Keratinocyte (primary cell): ENCODE measurements around the gene RBPJL. TPM values are rescaled to one million over a fixed set of nuclear protein-coding genes. Genes with fewer than 3 reads are reported as not detected.

Experiments
- DNase-seq: peaks from one replicate; pipeline ENCODE4 v3.0.0-alpha.2; 2011; ENCODE audit warnings: low read depth, missing footprints, low spot score
- FAIRE-seq: peaks from 2 replicates; lab custom pipeline; 2011; peaks lifted over from hg19 to GRCh38; lab: Jason Lieb, UNC
- H2AFZ ChIP-seq: 2 replicates; pipeline ENCODE4 v1.6.0; 2012; ENCODE audit warnings: low read length, control low read depth, inconsistent platforms; ENCODE audit not compliant: control insufficient read depth
- H3K27ac ChIP-seq: 2 replicates; pipeline ENCODE4 v1.5.1; 2011; ENCODE audit warnings: low read length; ENCODE audit not compliant: control insufficient read depth, insufficient read depth
- H3K27me3 ChIP-seq: 3 replicates; pipeline ENCODE4 v1.6.0; 2011; ENCODE audit warnings: low read length; ENCODE audit not compliant: control insufficient read depth, insufficient read depth; ENCODE audit errors: extremely low read depth
- H3K36me3 ChIP-seq, 2 experiments: 2 replicates in 1 of 2; 3 replicates in 1 of 2; pipeline ENCODE4 v1.5.1; 2011; ENCODE audit warnings: low read length in 2 of 2, mild to moderate bottlenecking in 1 of 2; ENCODE audit not compliant: control insufficient read depth in 2 of 2, insufficient read depth in 2 of 2; ENCODE audit errors: extremely low read depth in 1 of 2
- H3K4me1 ChIP-seq: 3 replicates; pipeline ENCODE4 v1.5.1; 2011; ENCODE audit warnings: low read length; ENCODE audit not compliant: control insufficient read depth, insufficient read depth; ENCODE audit errors: extremely low read depth
- H3K4me2 ChIP-seq: 3 replicates; pipeline ENCODE4 v1.6.0; 2011; ENCODE audit warnings: low read depth, low read length; ENCODE audit not compliant: control insufficient read depth, insufficient read depth; ENCODE audit errors: extremely low read depth
- H3K4me3 ChIP-seq, 3 experiments: fragments of 200-600 bp in 1 of 3; sonication (generic) in 1 of 3; 2 replicates in 2 of 3; 3 replicates in 1 of 3; pipeline ENCODE4 v1.5.1; 2011 to 2016; ENCODE audit warnings: low read length in 3 of 3, mild to moderate bottlenecking in 3 of 3, control low read depth in 2 of 3, inconsistent platforms in 1 of 3, low read depth in 1 of 3, mixed read lengths in 1 of 3, mixed run types in 1 of 3, moderate library complexity in 1 of 3; ENCODE audit not compliant: control insufficient read depth in 2 of 3, insufficient read depth in 2 of 3; ENCODE audit errors: extremely low read depth in 1 of 3
- H3K79me2 ChIP-seq: 2 replicates; pipeline ENCODE4 v1.6.0; 2012; ENCODE audit warnings: low read length; ENCODE audit not compliant: control insufficient read depth, insufficient read depth
- H3K9ac ChIP-seq: 3 replicates; pipeline ENCODE4 v1.6.0; 2011; ENCODE audit warnings: low read length; ENCODE audit not compliant: control insufficient read depth, insufficient read depth; ENCODE audit errors: extremely low read depth
- H3K9me1 ChIP-seq: 3 replicates; pipeline ENCODE4 v1.6.0; 2011; ENCODE audit warnings: low read length; ENCODE audit not compliant: control insufficient read depth, insufficient read depth; ENCODE audit errors: extremely low read depth
- H3K9me3 ChIP-seq: 2 replicates; pipeline ENCODE4 v1.5.1; 2012; ENCODE audit warnings: low read depth, low read length; ENCODE audit not compliant: control insufficient read depth
- H4K20me1 ChIP-seq: 3 replicates; pipeline ENCODE4 v1.6.0; 2011; ENCODE audit warnings: low read length; ENCODE audit not compliant: control insufficient read depth, insufficient read depth; ENCODE audit errors: extremely low read depth
- CTCF ChIP-seq, 3 experiments: IDR thresholded peaks in 1 of 3; conservative IDR thresholded peaks in 1 of 3; optimal IDR thresholded peaks in 1 of 3; 2 replicates in 2 of 3; 3 replicates in 1 of 3; pipeline versions ENCODE3 to v1.5.1; 2011; ENCODE audit warnings: low read length in 3 of 3, mild to moderate bottlenecking in 3 of 3, moderate library complexity in 2 of 3, control low read depth in 1 of 3, inconsistent platforms in 1 of 3; ENCODE audit not compliant: insufficient read depth in 2 of 3; ENCODE audit errors: extremely low read depth in 1 of 3
- EZH2 ChIP-seq: IDR thresholded peaks from one replicate; pipeline ENCODE4 v1.6.1; 2012; ENCODE audit warnings: inconsistent platforms, mild to moderate bottlenecking, low read length, moderate library complexity
- dilution Hi-C: fragments of 300-500 bp; cut with MboI; formaldehyde crosslinking; loops from one replicate; pipeline ENCODE4 v1.7.0; 2020; ENCODE audit warnings: low sequenced_read_pairs; ENCODE audit not compliant: extremely low pct_ligation_motif_present
- polyA plus RNA-seq, 5 experiments: library from polyadenylated mRNA; depleted of rRNA in 3 of 5; stranded (reverse) in 3 of 5; stranded (forward) in 1 of 5; unstranded in 1 of 5; fragments of >200 nt; gene quantifications; 1 replicate in 1 of 5; 2 replicates in 3 of 5; 3 replicates in 1 of 5; pipeline versions ENCODE4 v1.2.1 to v1.2.3, GENCODE V29; 2011 to 2012; ENCODE audit warnings: missing spikeins in 2 of 5, low read depth in 1 of 5, low replicate concordance in 1 of 5

The RBPJL gene
- polyA plus RNA-seq, 1 donor (not counting 4 experiments of a cell fraction or from before 2014, with no cell fraction given), result not detected

- Histone ChIP-seq H3K36me3 (peaks cover 49 to 62% of the 10 kb centered on the region in 2 experiments), H3K9me1 (no peaks in the 10 kb centered on the region), H3K79me2 (peaks cover 22% of the 10 kb centered on the region), H3K4me3 (no peak overlapping the region), H3K27me3 (no peaks in the 10 kb centered on the region), H4K20me1 (peaks cover 2% of the 10 kb centered on the region), H3K4me1 (no peaks in the 10 kb centered on the region), H3K4me2 (no peak overlapping the region), H3K27ac (no peak overlapping the region), H2AFZ (no peak overlapping the region), H3K9me3 (no peaks in the 10 kb centered on the region), H3K9ac (no peak overlapping the region)
- dilution Hi-C loops, result no loop called here
- DNase-seq (no peak), FAIRE-seq (no peak)
- no peak for TF ChIP-seq CTCF (optimal IDR thresholded peaks at IDR 0.05 in 1 of 3, IDR thresholded peaks at IDR 0.05 in 1 of 3, conservative IDR thresholded peaks at IDR 0.05 in 1 of 3; ENCODE audit: extremely low read depth in 1 of 3, insufficient read depth in 2 of 3, low read length in 3 of 3)
- TF ChIP-seq EZH2, result no peak
Observed at GRCh38 chr20:45330476-45330875, 23.8 kb downstream of the RBPJL start.

- TF ChIP-seq CTCF (optimal IDR thresholded peaks at IDR 0.05 in 1 of 3, IDR thresholded peaks at IDR 0.05 in 1 of 3, conservative IDR thresholded peaks at IDR 0.05 in 1 of 3; ENCODE audit: extremely low read depth in 1 of 3, insufficient read depth in 2 of 3, low read length in 3 of 3) (no peak), EZH2 (no peak)
- Histone ChIP-seq H3K4me1 (peaks cover 60% of the 10 kb centered on the region), H3K36me3 (peaks cover 29 to 46% of the 10 kb centered on the region in 2 experiments), H3K9ac (peak overlapping the region; percentile 79), H3K9me1 (peaks cover 2% of the 10 kb centered on the region), H3K27ac (peak overlapping the region; percentile 98), H2AFZ (no peak overlapping the region), H3K27me3 (no peaks in the 10 kb centered on the region), H4K20me1 (no peaks in the 10 kb centered on the region), H3K79me2 (peaks cover 64% of the 10 kb centered on the region), H3K4me3 (peak overlapping the region in 2 of 3 experiments; percentile 22 to 42), H3K4me2 (peak overlapping the region; percentile 55), H3K9me3 (no peaks in the 10 kb centered on the region)
- dilution Hi-C loops, result no loop called here
- DNase-seq (no peak), FAIRE-seq (peak; percentile 90)
Observed at GRCh38 chr20:45336530-45337366, 30.1 kb downstream of the RBPJL start.
